IMR-90 (cell line): ENCODE results near the gene SESN2. TPM values are rescaled to one million over a fixed set of nuclear protein-coding genes. Genes with fewer than 3 reads are reported as not detected.

Experiments used
- ATAC-seq: fragments of 200-7000 bp; cut with Tn5 transposase; 2 replicates; pipeline ENCODE4 v1.9.1; 2020; ENCODE audit warnings: low read depth, mild to moderate bottlenecking, moderate library complexity
- BruUV-seq: library from RNA; stranded (reverse); fragments of 400-500 nt; replicated peaks from 2 replicates; lab custom pipeline; 2021; lab: Mats Ljungman, UMichigan
- CTCF ChIA-PET: fragments of 300-600 bp; formaldehyde crosslinking; extraction: SDS; loops from one replicate; lab custom pipeline; 2021; ENCODE audit warnings: antibody characterized with exemption; lab: Yijun Ruan, JAX
- POLR2A ChIA-PET: fragments of 300-600 bp; sonication (Branson Sonifier 250); formaldehyde crosslinking; loops from one replicate; lab custom pipeline; 2022; ENCODE audit warnings: antibody characterized with exemption; ENCODE audit not compliant: unreplicated experiment; lab: Charles Lee
- DNase-seq: peaks from one replicate; pipeline ENCODE4 v3.0.0; 2013
- H2AFZ ChIP-seq: replicated peaks from 2 replicates; pipeline ENCODE3; 2013; ENCODE audit warnings: low read length, mild to moderate bottlenecking; ENCODE audit not compliant: poor library complexity
- H2AK5ac ChIP-seq: 2 replicates; pipeline ENCODE4 v1.6.1; 2013; ENCODE audit warnings: low read depth, low read length, inconsistent platforms
- H2AK9ac ChIP-seq: replicated peaks from 2 replicates; pipeline ENCODE3; 2013; ENCODE audit warnings: mild to moderate bottlenecking, low read depth, low read length, moderate library complexity; ENCODE audit not compliant: poor library complexity
- H2BK120ac ChIP-seq: 2 replicates; pipeline ENCODE4 v1.6.1; 2013; ENCODE audit warnings: low read depth, low read length, inconsistent platforms
- H2BK15ac ChIP-seq: 3 replicates; pipeline ENCODE4 v1.6.1; 2013; ENCODE audit warnings: low read depth, low read length, inconsistent platforms
- H2BK20ac ChIP-seq: 2 replicates; pipeline ENCODE4 v1.6.1; 2013; ENCODE audit warnings: low read depth, mild to moderate bottlenecking, inconsistent platforms, low read length, moderate library complexity
- H2BK5ac ChIP-seq: 2 replicates; pipeline ENCODE4 v1.6.1; 2013; ENCODE audit warnings: mild to moderate bottlenecking, low read depth, low read length, inconsistent platforms; ENCODE audit not compliant: poor library complexity, severe bottlenecking
- H3K14ac ChIP-seq: replicated peaks from 2 replicates; pipeline ENCODE4 v1.6.1; 2013; ENCODE audit warnings: low read depth, low read length, inconsistent platforms
- H3K18ac ChIP-seq: 2 replicates; pipeline ENCODE4 v1.6.1; 2013; ENCODE audit warnings: low read depth, low read length, control low read depth
- H3K23ac ChIP-seq: 2 replicates; pipeline ENCODE4 v1.6.1; 2013; ENCODE audit warnings: low read depth, low read length, inconsistent platforms
- H3K27ac ChIP-seq: 2 replicates; pipeline ENCODE4 v1.5.1; 2013; ENCODE audit warnings: mild to moderate bottlenecking, control low read depth, low read length; ENCODE audit not compliant: insufficient read depth
- H3K27me3 ChIP-seq: 2 replicates; pipeline ENCODE4 v1.6.1; 2013; ENCODE audit warnings: low read length; ENCODE audit not compliant: control insufficient read depth, insufficient read depth
- H3K36me3 ChIP-seq: 2 replicates; pipeline ENCODE4 v1.6.1; 2013; ENCODE audit warnings: low read length, mixed read lengths; ENCODE audit not compliant: control insufficient read depth, insufficient read depth
- H3K4ac ChIP-seq: 2 replicates; pipeline ENCODE4 v1.6.1; 2013; ENCODE audit warnings: low read depth, low read length, inconsistent platforms
- H3K4me1 ChIP-seq: 2 replicates; pipeline ENCODE4 v1.6.1; 2013; ENCODE audit warnings: low read length, mixed read lengths; ENCODE audit not compliant: control insufficient read depth, insufficient read depth
- H3K4me2 ChIP-seq: 2 replicates; pipeline ENCODE4 v1.6.1; 2013; ENCODE audit warnings: low read depth, mild to moderate bottlenecking, control low read depth, low read length, moderate library complexity
- H3K4me3 ChIP-seq: 2 replicates; pipeline ENCODE4 v1.5.1; 2013; ENCODE audit warnings: low read depth, mild to moderate bottlenecking, control low read depth, low read length, moderate library complexity; ENCODE audit not compliant: insufficient read depth
- H3K56ac ChIP-seq: 2 replicates; pipeline ENCODE4 v1.6.1; 2013; ENCODE audit warnings: low read length, inconsistent platforms; ENCODE audit not compliant: insufficient read depth; ENCODE audit errors: extremely low read depth
- H3K79me1 ChIP-seq, 2 experiments: 2 replicates each; pipeline ENCODE4 v1.6.1; 2013; ENCODE audit warnings: low read length in 2 of 2, inconsistent platforms in 1 of 2, low read depth in 1 of 2
- H3K9ac ChIP-seq: 2 replicates; pipeline ENCODE4 v1.6.1; 2013; ENCODE audit warnings: low read depth, low read length, control low read depth
- H3K9me1 ChIP-seq: 2 replicates; pipeline ENCODE4 v1.6.1; 2013; ENCODE audit warnings: low read length, inconsistent platforms; ENCODE audit not compliant: insufficient read depth
- H3K9me3 ChIP-seq: 2 replicates; pipeline ENCODE4 v1.6.1; 2013; ENCODE audit warnings: low read length; ENCODE audit not compliant: control insufficient read depth, insufficient read depth
- H4K20me1 ChIP-seq: 2 replicates; pipeline ENCODE4 v1.6.1; 2013; ENCODE audit warnings: low read length, inconsistent platforms; ENCODE audit not compliant: insufficient read depth
- H4K5ac ChIP-seq: 2 replicates; pipeline ENCODE4 v1.6.1; 2013; ENCODE audit warnings: mild to moderate bottlenecking, low read depth, low read length, control low read depth
- H4K8ac ChIP-seq, 2 experiments: 2 replicates each; pipeline ENCODE4 v1.6.1; 2013; ENCODE audit warnings: low read depth in 2 of 2, low read length in 2 of 2, control low read depth in 1 of 2, inconsistent platforms in 1 of 2
- H4K91ac ChIP-seq: 2 replicates; pipeline ENCODE4 v1.6.1; 2013; ENCODE audit warnings: low read depth, low read length, inconsistent platforms; ENCODE audit not compliant: insufficient read depth
- BHLHE40 ChIP-seq: fragments of 150-350 bp; IDR thresholded peaks from 2 replicates; pipeline ENCODE4 v1.6.1; 2016; ENCODE audit warnings: mild to moderate bottlenecking, low read depth, low read length
- CHD1 ChIP-seq: IDR thresholded peaks from 2 replicates; pipeline ENCODE4 v1.6.1; 2012; ENCODE audit warnings: low read depth, low read length, improper control_type of control experiment
- MAFK ChIP-seq: IDR thresholded peaks from 2 replicates; pipeline ENCODE4 v1.6.1; 2012; ENCODE audit warnings: low read depth, low read length, improper control_type of control experiment
- MAZ ChIP-seq: IDR thresholded peaks from 2 replicates; pipeline ENCODE4 v1.6.1; 2012; ENCODE audit warnings: low read depth, mild to moderate bottlenecking, low read length, improper control_type of control experiment, moderate library complexity, borderline replicate concordance
- MXI1 ChIP-seq: IDR thresholded peaks from 2 replicates; pipeline ENCODE4 v1.6.1; 2012; ENCODE audit warnings: low read depth, mild to moderate bottlenecking, low read length, moderate library complexity, borderline replicate concordance
- NFE2L2 ChIP-seq: fragments of 150-350 bp; IDR thresholded peaks from 2 replicates; pipeline ENCODE4 v1.6.1; 2016; ENCODE audit warnings: low read depth, mild to moderate bottlenecking, low read length
- POLR2A ChIP-seq: IDR thresholded peaks from 2 replicates; pipeline ENCODE4 v1.6.1; 2012; ENCODE audit warnings: mild to moderate bottlenecking, low read depth, low read length
- RAD21 ChIP-seq: IDR thresholded peaks from 2 replicates; pipeline ENCODE4 v1.6.1; 2012; ENCODE audit warnings: low read length, improper control_type of control experiment
- RCOR1 ChIP-seq: IDR thresholded peaks from 2 replicates; pipeline ENCODE4 v1.6.1; 2012; ENCODE audit warnings: mild to moderate bottlenecking, low read length, improper control_type of control experiment; ENCODE audit not compliant: insufficient replicate concordance
- RFX5 ChIP-seq: IDR thresholded peaks from 2 replicates; pipeline ENCODE4 v1.8.0; 2012; ENCODE audit warnings: low read depth, mild to moderate bottlenecking, low read length, moderate library complexity
- WGBS, 2 experiments: methylation state at CpG; one replicate each; pipeline versions ENCODE4 v1.1.5 to v1.1.7; 2013; ENCODE audit warnings: missing lambda C conversion rate in 2 of 2; ENCODE audit not compliant: insufficient read length in 1 of 2; ENCODE audit errors: extremely low coverage in 2 of 2; 5-methylcytosine and 5-hydroxymethylcytosine counted together
- dilution Hi-C: fragments of 300-500 bp; cut with HindIII; formaldehyde crosslinking; loops from one replicate; pipeline ENCODE4 v1.14.3; 2018; ENCODE audit warnings: low sequenced_read_pairs; ENCODE audit not compliant: unreplicated experiment
- in situ Hi-C: fragments of 300-500 bp; cut with MboI; formaldehyde crosslinking; loops from 3 replicates; pipeline ENCODE4 v1.14.3; 2019; ENCODE audit warnings: low sequenced_read_pairs, inconsistent platforms, mixed read lengths
- intact Hi-C: fragments of 100-400 bp; cut with micrococcal nuclease; formaldehyde crosslinking; loops from 2 replicates; pipeline ENCODE4 v1.10.0; 2022
- polyA plus RNA-seq, 3 experiments: library from polyadenylated mRNA; depleted of rRNA; stranded (reverse); fragments of >200 nt; gene quantifications; 2 replicates each; pipeline ENCODE4 v1.2.3, GENCODE V29; 2012; ENCODE audit warnings: low replicate concordance in 1 of 3
- total RNA-seq: library from RNA; depleted of rRNA; stranded (reverse); fragments of >200 nt; gene quantifications from 2 replicates; pipeline ENCODE4 v1.2.3, GENCODE V29; 2012
- TF ChIP-seq, protein P1 (sequence below): conservative IDR thresholded peaks from 2 replicates; pipeline ENCODE4 v1.5.1; 2012; ENCODE audit warnings: mild to moderate bottlenecking, low read depth, low read length, improper control_type of control experiment
- TF ChIP-seq, protein P2 (sequence below): fragments of 150-350 bp; IDR thresholded peaks from 2 replicates; pipeline ENCODE4 v1.6.1; 2017; ENCODE audit warnings: mild to moderate bottlenecking, antibody characterized with exemption, low read length, low read depth

SESN2 gene
- total and polyA plus RNA-seq, 2 of the 4 experiments (the other 2 are of a cell fraction) = 10.2 to 20.9 TPM

DNA sequence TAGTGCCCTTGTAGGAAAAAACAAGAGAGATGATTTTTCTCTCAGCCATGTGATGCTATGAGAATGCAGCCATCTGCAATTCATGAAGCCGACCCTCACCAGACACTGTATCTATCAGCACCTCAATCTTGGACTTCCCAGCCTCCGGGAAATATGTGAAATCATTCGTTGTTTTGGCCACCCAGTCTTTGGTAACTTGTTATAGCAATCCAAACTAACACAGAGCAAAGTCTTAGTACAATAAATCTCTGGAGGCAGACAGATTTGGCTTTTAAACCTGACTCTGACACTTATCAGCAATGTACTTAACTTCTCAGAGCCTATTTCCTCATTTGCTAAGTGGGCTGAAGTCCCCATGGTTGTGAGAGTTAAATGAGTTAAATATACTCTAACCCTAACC is 64.4 kb downstream of the SESN2 start:
- WGBS, 2 experiments = no CpG with 5 or more reads among the region's 3 CpGs

More for the DNA sequence above, 64.4 kb downstream of the SESN2 start:
- peaks cover 0 to 6% of the 10 kb centered on the region in 2 experiments; a peak in 1 of 4 replicates for H3K79me1 ChIP-seq
- no peaks in the 10 kb centered on the region for H3K4me1 ChIP-seq
- in situ Hi-C loops (no loop called here), dilution Hi-C loops (no loop called here), intact Hi-C loops (no loop called here)
- no peak overlapping the region for H3K14ac ChIP-seq
- no peak for TF ChIP-seq BHLHE40
- TF ChIP-seq RCOR1 = no peak
- no peak for TF ChIP-seq CHD1
- no peak for TF ChIP-seq MAFK
- no peak for TF ChIP-seq NFE2L2
- TF ChIP-seq RAD21 = no peak
- TF ChIP-seq RFX5 = no peak
- TF ChIP-seq, protein P1, sequence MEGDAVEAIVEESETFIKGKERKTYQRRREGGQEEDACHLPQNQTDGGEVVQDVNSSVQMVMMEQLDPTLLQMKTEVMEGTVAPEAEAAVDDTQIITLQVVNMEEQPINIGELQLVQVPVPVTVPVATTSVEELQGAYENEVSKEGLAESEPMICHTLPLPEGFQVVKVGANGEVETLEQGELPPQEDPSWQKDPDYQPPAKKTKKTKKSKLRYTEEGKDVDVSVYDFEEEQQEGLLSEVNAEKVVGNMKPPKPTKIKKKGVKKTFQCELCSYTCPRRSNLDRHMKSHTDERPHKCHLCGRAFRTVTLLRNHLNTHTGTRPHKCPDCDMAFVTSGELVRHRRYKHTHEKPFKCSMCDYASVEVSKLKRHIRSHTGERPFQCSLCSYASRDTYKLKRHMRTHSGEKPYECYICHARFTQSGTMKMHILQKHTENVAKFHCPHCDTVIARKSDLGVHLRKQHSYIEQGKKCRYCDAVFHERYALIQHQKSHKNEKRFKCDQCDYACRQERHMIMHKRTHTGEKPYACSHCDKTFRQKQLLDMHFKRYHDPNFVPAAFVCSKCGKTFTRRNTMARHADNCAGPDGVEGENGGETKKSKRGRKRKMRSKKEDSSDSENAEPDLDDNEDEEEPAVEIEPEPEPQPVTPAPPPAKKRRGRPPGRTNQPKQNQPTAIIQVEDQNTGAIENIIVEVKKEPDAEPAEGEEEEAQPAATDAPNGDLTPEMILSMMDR = no peak
- no peak for TF ChIP-seq MXI1
- no peak for TF ChIP-seq POLR2A
- no peak for TF ChIP-seq MAZ
- TF ChIP-seq, protein P2, sequence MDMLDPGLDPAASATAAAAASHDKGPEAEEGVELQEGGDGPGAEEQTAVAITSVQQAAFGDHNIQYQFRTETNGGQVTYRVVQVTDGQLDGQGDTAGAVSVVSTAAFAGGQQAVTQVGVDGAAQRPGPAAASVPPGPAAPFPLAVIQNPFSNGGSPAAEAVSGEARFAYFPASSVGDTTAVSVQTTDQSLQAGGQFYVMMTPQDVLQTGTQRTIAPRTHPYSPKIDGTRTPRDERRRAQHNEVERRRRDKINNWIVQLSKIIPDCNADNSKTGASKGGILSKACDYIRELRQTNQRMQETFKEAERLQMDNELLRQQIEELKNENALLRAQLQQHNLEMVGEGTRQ = no peak
- no peak overlapping the region for H2AK5ac ChIP-seq
- no peak overlapping the region for H4K91ac ChIP-seq
- H3K9me3 ChIP-seq = no peaks in the 10 kb centered on the region
- no peak overlapping the region for H3K18ac ChIP-seq
- H4K8ac ChIP-seq = no peak overlapping the region
- no peaks in the 10 kb centered on the region for H3K36me3 ChIP-seq
- ChIA-PET CTCF (no interaction called here), POLR2A (no interaction called here)
- no peak overlapping the region for H3K27ac ChIP-seq
- no TSS peak for BruUV-seq
- no peaks in the 10 kb centered on the region for H3K9me1 ChIP-seq
- H3K23ac ChIP-seq = no peak overlapping the region
- H3K27me3 ChIP-seq = peaks cover 4% of the 10 kb centered on the region; the same call in 1 of the 2 replicates
- no peak overlapping the region for H2AK9ac ChIP-seq
- H2BK5ac ChIP-seq = no peak overlapping the region
- no peak overlapping the region for H4K5ac ChIP-seq
- no peak overlapping the region for H3K4ac ChIP-seq
- no peak for DNase-seq
- H2AFZ ChIP-seq = no peak overlapping the region
- H2BK20ac ChIP-seq = no peak overlapping the region
- H4K20me1 ChIP-seq = no peaks in the 10 kb centered on the region
- H3K4me3 ChIP-seq = no peak overlapping the region
- H3K4me2 ChIP-seq = no peak overlapping the region
- ATAC-seq = no peak
- no peak overlapping the region for H3K9ac ChIP-seq
- no peak overlapping the region for H3K56ac ChIP-seq
- no peak overlapping the region for H2BK15ac ChIP-seq
- no peak overlapping the region for H2BK120ac ChIP-seq
